Effector CD8-positive, alpha-beta T cell (primary cell): ENCODE measurements around the gene KLF4.
"Not testable (repeated sequence)": the region's sequence is repeated elsewhere in the genome, so short reads cannot be mapped to it uniquely, and the experiment has no call there.

Experiments
- DNase-seq: peaks from one replicate; lab custom pipeline; 2025; lab: John Stamatoyannopoulos, UW
- total RNA-seq, 4 experiments: gene quantifications; one replicate each; lab custom pipeline; 2026; lab: John Stamatoyannopoulos, UW

The KLF4 gene
- total RNA-seq = 0.24 to 2.7 (median 0.70) reads per million in 4 experiments

GRCh38 chr9:107489687-107490605, at the start of gene KLF4:
KLF4 (minus strand) TSS chr9:107489769; CDS start chr9:107489172, 597 bp downstream.
- DNase-seq = no peak

GRCh38 chr9:107536462-107536861, 46.9 kb upstream of the KLF4 start:
- no peak for DNase-seq

- DNase-seq = no peak
These were observed 45.0 kb upstream of the KLF4 start for GRCh38 chr9:107534510-107535078.

GRCh38 chr9:107530679-107531078, 41.1 kb upstream of the KLF4 start:
- DNase-seq = no peak

GRCh38 chr9:107528686-107529085, 39.1 kb upstream of the KLF4 start:
- no peak for DNase-seq

- no peak for DNase-seq
These were observed 34.0 kb upstream of the KLF4 start for GRCh38 chr9:107523539-107523938.

- no peak for DNase-seq
These were observed 30.6 kb upstream of the KLF4 start for GRCh38 chr9:107520186-107520585.

GRCh38 chr9:107518037-107518807, 28.7 kb upstream of the KLF4 start:
- DNase-seq = no peak

- DNase-seq = no peak
These were observed 24.0 kb upstream of the KLF4 start for GRCh38 chr9:107513464-107514100.

- DNase-seq = no peak
These were observed 15.3 kb upstream of the KLF4 start for GRCh38 chr9:107504585-107505455.

GRCh38 chr9:107502464-107502863, 12.9 kb upstream of the KLF4 start:
- no peak for DNase-seq

GRCh38 chr9:107500421-107501200, 11.0 kb upstream of the KLF4 start:
- not testable (repeated sequence) for DNase-seq

- no peak for DNase-seq
These were observed 7.4 kb upstream of the KLF4 start for GRCh38 chr9:107496976-107497375.

- no peak for DNase-seq
These were observed 2.9 kb upstream of the KLF4 start for GRCh38 chr9:107492381-107492970.

- DNase-seq = no peak
These were observed 1.8 kb upstream of the KLF4 start for GRCh38 chr9:107491081-107492053.

GRCh38 chr9:107490606-107490970, 1.0 kb upstream of the KLF4 start:
- not testable (repeated sequence) for DNase-seq

GRCh38 chr9:107489144-107489673, 360 bp downstream of the KLF4 start:
- no peak for DNase-seq
